ENCODE data around the gene COX20. TPM values are rescaled to one million over a fixed set of nuclear protein-coding genes. Genes with fewer than 3 reads are reported as not detected.

The COX20 gene
- total and polyA plus RNA-seq, 2 of the 13 experiments (the other 11 are each of a cell fraction or from before 2014, with no cell fraction given), result 34.4 to 95.8 TPM

GRCh38 chr1:244835276-244836134 is at the start of gene COX20 (continued):
- TF ChIP-seq ZNF460 (CRISPR knock-in tag; IDR thresholded peaks at IDR 0.05; ENCODE audit: borderline replicate concordance), result no peak
- TF ChIP-seq ZNF124 (CRISPR knock-in tag; IDR thresholded peaks at IDR 0.05), result peak; percentile 67; the same call in 1 of the 2 replicates
- TF ChIP-seq MLX (CRISPR knock-in tag; IDR thresholded peaks at IDR 0.05), result peak; percentile 60; the same call in 1 of the 2 replicates
- TF ChIP-seq ZFY (CRISPR knock-in tag; IDR thresholded peaks at IDR 0.05), result no peak
- peak; percentile 60; the same call in 1 of the 2 replicates for TF ChIP-seq DZIP1 (CRISPR knock-in tag; IDR thresholded peaks at IDR 0.05)
- TF ChIP-seq ARHGAP35 (CRISPR knock-in tag; IDR thresholded peaks at IDR 0.05; ENCODE audit: borderline replicate concordance), result no peak
- TF ChIP-seq NCOA5 (CRISPR knock-in tag; IDR thresholded peaks at IDR 0.05), result no peak
- TF ChIP-seq KLF12 (CRISPR knock-in tag; IDR thresholded peaks at IDR 0.05; ENCODE audit: borderline replicate concordance), result 0 out of 2 replicates have a peak, but pooled peaks have one; percentile 5
- TF ChIP-seq CENPX (CRISPR knock-in tag; IDR thresholded peaks at IDR 0.05), result no peak
- no peak for TF ChIP-seq FIP1L1 (IDR thresholded peaks at IDR 0.05; ENCODE audit: borderline replicate concordance, insufficient read depth, low read depth, low read length)
- TF ChIP-seq ZBTB34 (CRISPR knock-in tag; IDR thresholded peaks at IDR 0.05), result no peak
- no peak for TF ChIP-seq SMC3 (IDR thresholded peaks at IDR 0.05; ENCODE audit: low read length)
- TF ChIP-seq ZC3H4 (CRISPR knock-in tag; IDR thresholded peaks at IDR 0.05; ENCODE audit: borderline replicate concordance), result no peak
- TF ChIP-seq HNRNPK (IDR thresholded peaks at IDR 0.05; ENCODE audit: low read depth, low read length, poor library complexity, severe bottlenecking), result peak; percentile 46
- TF ChIP-seq ADNP (CRISPR knock-in tag; IDR thresholded peaks at IDR 0.05), result no peak
- 0 out of 2 replicates have a peak, but pooled peaks have one; percentile 80 for TF ChIP-seq ZNF674 (CRISPR knock-in tag; IDR thresholded peaks at IDR 0.05; ENCODE audit: low read depth)
- peak; percentile 29; the same call in 1 of the 2 replicates for TF ChIP-seq ZNF3 (CRISPR knock-in tag; IDR thresholded peaks at IDR 0.05)
- TF ChIP-seq FUBP1 (CRISPR knock-in tag; IDR thresholded peaks at IDR 0.05; ENCODE audit: borderline replicate concordance), result no peak
- TF ChIP-seq SPEN (CRISPR knock-in tag; IDR thresholded peaks at IDR 0.05; ENCODE audit: low read depth), result peak; percentile 74
- TF ChIP-seq CAMTA2 (CRISPR knock-in tag; IDR thresholded peaks at IDR 0.05; ENCODE audit: borderline replicate concordance), result peak; percentile 77; the same call in 1 of the 2 replicates
- TF ChIP-seq FOSL2 (CRISPR knock-in tag; IDR thresholded peaks at IDR 0.05), result 0 out of 2 replicates have a peak, but pooled peaks have one; percentile 24
- TF ChIP-seq MED13 (CRISPR knock-in tag; IDR thresholded peaks at IDR 0.05), result 0 out of 2 replicates have a peak, but pooled peaks have one; percentile 14
- peak; percentile 23; the same call in 1 of the 2 replicates for TF ChIP-seq ZSCAN20 (CRISPR knock-in tag; IDR thresholded peaks at IDR 0.05; ENCODE audit: borderline replicate concordance)

All from HepG2 (cell line).